Suprapubic skin (tissue), 2 donors: ENCODE measurements around the gene RBM17.

Experiments
- EP300 ChIP-seq: sonication (generic); formaldehyde crosslinking; IDR thresholded peaks from one replicate; pipeline ENCODE4 v1.6.1; 2017; ENCODE audit warnings: antibody characterized with exemption
- POLR2A ChIP-seq, 2 donors: fragments of 450-650 bp; IDR thresholded peaks; one replicate each; pipeline ENCODE4 v1.6.1; 2017; ENCODE audit warnings: antibody characterized with exemption in 2 of 2, mild to moderate bottlenecking in 2 of 2, moderate library complexity in 2 of 2

DNA sequence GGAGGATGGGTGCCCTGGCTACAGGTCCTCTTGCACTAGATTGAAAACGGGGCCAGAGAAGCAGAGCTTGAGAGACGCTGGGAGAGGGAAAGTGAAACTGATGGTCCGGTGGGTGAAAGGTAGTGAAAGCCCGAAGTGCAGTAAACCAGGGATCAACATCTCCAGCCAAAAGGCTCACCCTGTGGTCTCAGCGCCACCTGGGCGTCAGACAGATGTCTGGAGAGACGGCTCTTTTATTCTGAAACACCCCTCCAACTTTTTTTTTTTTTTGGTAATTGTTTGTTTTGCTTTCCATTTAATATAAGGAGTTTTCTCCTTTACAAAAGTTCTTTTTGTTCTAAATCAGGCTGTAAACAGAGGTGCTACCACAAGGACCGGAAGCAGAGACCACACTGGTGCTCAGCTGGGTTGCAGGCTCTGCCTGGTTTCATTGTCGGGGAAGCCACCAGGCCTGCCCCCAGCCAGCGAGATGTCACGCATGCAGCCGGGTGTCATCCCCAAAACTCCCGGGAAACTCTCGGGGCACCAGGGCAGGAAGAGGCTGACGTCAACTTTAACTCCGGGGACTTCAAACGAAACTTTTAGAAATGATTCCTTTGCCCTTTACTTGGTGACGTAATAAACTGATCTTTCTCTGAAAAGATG is 37.9 kb upstream of the RBM17 start:
- no peak for TF ChIP-seq POLR2A (IDR thresholded peaks at IDR 0.05)
- no peak for TF ChIP-seq EP300
